Umbilical cord (tissue), 2 donors: Measurements from ENCODE around the gene LIMS2. TPM values are rescaled to one million over a fixed set of nuclear protein-coding genes. Genes with fewer than 3 reads are reported as not detected.

Source experiments
- DNase-seq: peaks from one replicate; pipeline ENCODE4 v3.0.0-alpha.2; 2015; ENCODE audit warnings: low spot score
- total RNA-seq: library from RNA; depleted of rRNA; stranded (reverse); fragments of >200 nt; gene quantifications from one replicate; pipeline ENCODE4 v1.2.3, GENCODE V29; 2014; ENCODE audit warnings: low replicate concordance; ENCODE audit not compliant: insufficient read depth

LIMS2 gene
- total RNA-seq, 1 donor from 2014 or later, result 30.6 TPM

DNA sequence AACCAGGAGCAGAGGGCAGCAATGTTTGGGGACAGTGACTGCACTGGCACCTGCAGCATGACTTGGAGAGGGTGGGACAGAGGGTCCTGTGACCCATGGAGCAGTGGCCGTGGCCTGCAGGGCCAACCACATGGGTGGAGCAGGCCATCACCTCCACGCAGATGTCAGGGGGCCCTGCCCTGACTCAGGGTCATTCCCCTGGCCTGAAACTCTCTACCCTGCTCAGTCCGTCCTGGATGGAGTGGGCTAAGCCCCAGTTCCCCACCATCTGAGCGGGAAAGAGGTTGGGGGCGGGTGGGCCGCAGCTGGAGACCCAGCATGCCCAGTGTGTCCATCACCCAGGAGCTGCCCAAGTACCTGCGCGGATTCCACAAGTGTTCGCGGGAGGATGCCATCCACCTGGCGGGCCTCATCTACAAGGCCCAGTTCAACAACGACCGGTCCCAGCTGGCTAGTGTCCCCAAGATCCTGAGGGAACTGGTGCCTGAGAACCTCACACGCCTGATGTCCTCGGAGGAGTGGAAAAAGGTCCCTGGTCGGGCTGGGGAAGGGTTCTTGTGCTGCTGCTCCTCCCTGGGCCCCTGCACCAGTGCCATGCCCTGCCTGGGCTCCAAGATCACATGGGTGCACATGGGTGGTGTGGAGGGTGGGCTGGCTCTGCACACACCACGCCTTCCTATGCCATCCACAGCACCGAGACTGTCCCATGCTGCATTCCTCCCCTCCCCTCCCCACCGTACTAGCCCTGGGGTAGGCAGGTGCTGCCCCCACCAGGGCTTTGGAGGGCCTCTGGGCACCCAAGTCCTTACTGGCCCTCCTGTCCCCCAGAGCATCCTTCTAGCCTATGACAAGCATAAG, 39.7 kb downstream of the LIMS2 start:
- no peak for DNase-seq

DNA sequence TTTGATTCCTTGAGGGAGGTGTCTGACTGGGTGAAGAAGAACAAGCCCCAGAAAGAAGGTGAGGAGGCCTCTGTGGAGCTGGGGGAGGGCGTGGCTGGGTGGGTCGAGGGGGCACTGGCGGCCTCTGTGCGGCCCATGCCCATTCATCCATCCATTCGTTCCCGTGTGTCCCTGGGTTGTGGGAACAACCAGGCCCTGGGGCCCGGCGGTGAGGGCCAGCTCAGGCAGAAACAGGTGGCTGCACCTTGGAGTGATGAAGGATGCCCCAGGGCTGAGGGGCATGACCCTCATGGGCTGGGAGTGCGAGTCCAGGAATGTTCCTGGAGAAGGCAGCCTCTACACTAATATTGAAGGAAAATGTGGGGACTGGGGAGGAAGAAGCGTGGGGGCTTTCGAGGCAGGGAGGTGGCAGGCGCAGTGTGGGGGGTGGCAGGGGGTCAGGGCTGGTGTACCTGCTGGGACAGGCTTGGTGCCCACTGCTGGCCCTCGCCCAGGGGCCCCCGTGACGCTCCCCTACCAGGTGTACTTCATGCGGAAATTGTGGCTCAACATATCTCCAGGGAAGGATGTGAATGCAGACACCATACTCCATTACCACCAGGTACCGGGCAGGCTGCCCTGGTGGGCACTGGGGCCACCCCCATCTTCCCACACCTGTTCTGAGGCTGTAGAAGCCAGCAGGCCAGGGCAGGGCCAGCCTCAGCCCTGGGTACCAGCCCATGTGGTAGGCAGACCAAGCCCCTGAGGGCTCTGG, 40.5 kb downstream of the LIMS2 start:
- DNase-seq, result no peak

- no peak for DNase-seq
Observed at GRCh38 chr2:127634066-127634617, 41.2 kb downstream of the LIMS2 start.

- DNase-seq, result no peak
Observed at GRCh38 chr2:127633556-127634065, 41.7 kb downstream of the LIMS2 start.

- DNase-seq, result no peak
Observed at GRCh38 chr2:127632592-127633489, 42.5 kb downstream of the LIMS2 start.

GRCh38 chr2:127631997-127632581, 43.2 kb downstream of the LIMS2 start:
- DNase-seq, result no peak

- DNase-seq, result no peak
Observed at GRCh38 chr2:127631541-127631996, 43.8 kb downstream of the LIMS2 start.

DNA sequence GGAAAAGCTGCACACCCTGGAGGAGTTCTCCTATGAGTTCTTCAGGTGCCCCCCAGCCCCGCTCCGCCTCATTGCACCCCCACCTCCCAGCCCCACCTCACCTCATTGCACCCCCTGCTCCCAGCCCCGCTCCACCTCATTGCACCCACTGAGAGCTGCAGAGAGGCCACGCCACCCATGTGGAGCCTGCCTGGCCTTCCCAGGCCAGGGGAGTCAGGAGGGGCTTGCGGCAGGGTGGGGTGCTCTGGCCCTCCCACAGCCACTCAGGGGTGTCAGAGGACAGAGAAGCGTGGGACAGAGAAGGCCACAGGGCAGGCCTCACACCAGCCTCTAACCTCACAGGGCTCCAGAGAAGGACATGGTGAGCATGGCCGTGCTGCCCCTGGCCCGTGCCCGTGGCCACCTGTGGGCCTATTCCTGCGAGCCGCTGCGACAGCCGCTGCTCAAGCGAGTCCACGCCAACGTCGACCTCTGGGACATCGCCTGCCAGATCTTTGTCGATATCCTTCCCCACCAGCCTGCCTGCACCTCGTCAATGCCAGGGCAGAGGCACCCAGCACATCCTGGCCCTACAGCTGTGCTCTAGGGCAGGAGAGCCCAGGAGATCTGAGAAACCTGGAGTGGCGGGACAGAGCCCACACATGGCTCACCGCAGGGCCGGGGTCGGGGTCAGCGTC, 44.3 kb downstream of the LIMS2 start:
- DNase-seq, result no peak

GRCh38 chr2:127630096-127630863, 45.0 kb downstream of the LIMS2 start:
- DNase-seq, result no peak

- DNase-seq, result no peak
Observed at GRCh38 chr2:127629637-127630036, 45.7 kb downstream of the LIMS2 start.

DNA sequence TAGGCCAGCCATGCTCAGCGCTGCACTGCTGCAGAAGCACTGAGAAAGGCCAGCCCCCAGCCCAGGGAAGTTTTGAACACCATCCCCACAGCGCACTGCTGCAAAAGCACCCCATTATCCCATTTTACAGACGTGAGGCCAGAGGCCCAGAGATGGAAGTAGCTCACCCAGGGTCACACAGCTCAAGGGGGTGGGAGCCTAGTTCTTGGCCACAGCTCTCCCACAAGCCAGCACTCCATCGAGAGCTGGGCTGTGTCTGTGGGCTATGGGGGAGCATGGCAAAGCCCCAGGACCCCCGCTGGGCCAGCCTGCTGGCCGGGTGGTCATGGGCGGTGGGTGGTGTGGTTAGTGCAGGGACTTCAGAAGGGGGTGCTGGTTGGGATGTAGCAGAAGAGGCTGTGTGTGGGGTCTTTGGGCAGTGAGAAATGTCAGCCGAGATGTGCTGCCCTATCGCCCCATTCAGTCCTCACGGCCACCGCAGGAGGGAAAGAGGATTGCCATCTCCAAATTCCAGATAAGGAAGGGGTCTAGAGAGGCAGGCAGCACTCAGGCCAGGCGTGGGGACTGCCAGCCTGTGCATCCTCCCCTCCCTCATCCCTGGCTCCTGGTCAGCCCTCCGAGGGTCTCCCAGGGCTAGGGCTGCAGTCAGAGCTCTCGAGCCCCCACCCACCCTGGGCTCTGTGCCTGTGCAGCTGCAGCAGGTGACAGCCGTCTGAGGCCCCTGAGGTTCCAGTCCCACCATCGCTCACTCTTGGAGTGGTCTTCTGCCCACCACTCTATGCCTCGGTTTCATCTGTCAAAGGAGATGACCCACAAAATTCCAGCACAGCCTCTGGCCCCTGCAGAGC, 46.3 kb downstream of the LIMS2 start:
- no peak for DNase-seq

DNA sequence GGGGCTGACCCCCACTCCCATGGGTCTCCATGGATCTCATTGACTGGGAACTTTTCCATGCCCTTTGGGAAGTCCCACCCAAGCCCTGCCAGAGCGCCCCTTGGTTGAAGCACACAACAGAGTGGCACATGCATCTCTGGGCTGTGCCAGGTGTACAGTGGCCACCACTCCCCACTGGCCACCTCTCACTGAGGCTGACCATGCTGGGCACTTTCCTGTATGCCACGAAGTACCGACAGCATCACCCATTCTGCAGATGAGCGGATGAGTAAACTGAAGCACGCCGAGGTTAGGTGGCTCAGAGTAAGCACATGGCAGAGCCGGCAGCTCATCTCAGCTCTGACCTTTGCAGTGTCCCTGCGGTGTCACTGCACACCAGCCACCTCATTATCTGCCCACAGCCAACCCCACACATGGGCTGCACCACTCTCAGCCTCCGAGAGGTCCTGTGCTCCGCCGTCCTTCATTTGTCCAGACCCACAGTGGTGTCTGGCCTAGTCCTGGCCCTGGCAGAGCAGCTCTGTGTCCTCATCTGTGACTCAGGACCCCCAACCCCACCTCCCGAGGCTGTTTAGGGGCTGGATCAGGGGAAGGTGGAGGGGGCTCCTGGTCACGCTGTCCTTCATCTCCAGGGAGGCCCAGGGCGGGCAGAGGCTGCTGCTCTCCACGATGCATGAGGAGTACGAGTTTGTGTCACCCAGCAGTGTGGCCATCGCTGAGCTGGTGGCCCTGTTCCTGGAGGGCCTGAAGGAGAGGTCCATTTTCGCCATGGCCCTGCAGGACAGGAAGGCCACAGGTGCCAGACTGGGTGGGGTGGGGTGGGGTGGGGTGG, 47.4 kb downstream of the LIMS2 start:
- DNase-seq, result no peak

DNA sequence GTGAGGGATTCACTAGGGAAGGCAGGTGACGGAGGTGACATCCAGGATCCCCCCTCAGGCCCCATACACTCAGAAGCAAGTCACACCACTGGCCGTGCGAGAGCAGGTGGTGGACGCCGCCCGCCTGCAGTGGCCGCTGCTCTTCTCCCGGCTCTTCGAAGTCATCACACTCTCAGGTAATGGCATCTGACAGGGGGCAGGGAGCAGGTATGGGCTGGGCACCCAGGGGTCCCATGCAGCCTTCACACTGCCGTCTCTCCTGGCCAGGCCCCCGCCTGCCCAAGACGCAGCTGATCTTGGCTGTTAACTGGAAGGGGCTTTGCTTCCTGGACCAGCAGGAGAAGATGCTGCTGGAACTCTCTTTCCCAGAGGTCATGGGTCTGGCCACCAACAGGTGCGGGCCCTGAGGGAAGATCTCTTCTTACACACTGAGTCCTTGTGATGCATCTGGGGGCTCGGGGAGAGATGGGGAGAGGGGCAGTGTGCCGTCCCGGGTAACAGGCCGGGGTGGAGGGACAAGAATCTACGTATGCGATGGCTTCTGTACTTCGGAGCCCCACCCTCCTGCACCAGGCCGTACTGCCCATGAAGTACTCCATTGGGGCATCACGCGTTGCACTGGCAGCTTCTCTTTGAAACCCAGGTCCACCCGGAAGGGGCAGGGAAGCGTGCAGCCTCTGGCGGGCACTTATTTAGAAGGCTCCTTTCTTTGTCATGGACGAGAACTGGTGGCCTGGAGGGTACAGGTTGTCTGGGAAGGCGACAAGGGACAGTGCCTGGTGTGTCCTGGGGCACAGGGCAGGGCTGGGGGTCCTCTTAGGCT, 48.2 kb downstream of the LIMS2 start:
- no peak for DNase-seq

DNA sequence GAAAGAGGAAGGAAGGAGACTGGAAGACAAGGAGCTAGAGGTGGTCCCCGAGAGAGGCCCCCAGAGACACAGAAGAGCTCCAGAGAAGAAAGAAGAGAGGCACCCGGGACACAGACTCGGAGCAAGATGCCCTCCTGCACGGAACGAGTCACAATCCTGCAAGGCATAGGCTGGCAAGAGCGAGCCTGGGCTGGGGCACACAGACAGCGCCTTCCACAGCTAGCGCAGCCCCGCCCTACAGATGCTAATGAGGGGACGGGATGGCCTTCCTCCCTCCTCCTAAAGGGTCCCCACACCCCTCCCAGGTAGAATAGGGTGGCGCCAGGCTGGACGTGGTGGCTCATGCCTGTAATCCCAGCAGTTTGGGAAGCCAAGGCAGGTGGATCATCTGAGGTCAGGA, 49.2 kb downstream of the LIMS2 start:
- DNase-seq, result no peak

DNA sequence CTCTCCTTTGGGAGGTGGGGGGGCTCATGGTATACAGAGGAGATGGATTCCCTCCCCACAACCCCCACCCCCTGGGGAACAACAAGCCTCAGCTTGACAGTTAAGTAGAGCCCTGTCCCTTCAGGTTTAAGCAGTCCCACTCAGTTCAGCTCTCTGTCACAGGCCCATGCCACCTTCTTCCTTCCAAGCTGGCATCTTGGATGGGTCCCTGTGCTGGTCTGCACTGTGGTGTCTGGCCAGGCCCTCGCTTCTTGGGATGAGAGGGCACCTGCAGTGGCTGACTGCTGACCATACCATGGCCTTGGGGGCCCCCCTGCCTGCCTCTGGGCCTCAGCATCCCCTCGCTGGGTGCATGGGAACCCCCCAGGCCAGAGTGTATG, 49.8 kb downstream of the LIMS2 start:
- no peak for DNase-seq

DNA sequence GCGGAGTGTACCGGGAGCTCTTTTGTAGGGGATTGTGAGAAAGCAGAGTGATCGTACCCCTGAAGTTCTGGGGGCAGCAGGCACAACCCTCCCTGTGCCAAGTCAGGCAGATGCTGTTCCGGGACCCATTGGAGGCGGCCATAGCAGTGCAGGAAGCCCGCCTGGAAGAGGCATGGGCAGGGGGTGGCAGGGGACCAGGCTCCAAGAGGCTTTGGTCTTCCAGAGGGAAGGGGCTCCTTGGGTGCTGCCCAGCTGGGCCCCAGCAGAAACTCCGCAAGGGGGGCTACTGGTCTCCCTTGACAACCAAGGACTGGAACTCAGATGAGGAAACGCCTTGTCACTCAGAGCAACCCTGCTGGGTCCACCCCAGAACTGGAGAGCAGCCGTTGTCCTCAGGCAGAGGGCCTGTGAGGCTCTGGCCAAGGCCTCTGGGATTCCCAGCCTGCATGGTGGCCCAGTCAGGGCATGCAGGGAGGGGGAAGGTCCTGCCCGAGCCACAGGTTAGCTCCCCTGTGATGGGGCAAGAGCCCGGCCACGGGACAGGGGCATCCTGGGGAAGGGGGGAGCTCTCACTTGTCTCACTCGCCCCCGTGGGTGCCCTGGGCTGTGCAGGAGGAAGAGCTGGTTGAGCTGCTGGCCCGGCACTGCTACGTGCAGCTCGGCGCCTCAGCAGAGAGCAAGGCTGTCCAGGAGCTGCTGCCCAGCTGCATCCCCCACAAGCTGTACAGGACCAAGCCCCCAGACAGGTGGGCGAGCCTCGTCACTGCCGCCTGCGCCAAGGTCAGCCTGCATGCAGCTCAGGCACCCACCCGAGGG, 50.4 kb downstream of the LIMS2 start:
- DNase-seq, result no peak
